ENCODE measurements around the gene RAB26.

RAB26 gene

GRCh38 chr16:2172688-2173335 lies 24.4 kb downstream of the RAB26 start:
- Histone ChIP-seq H3K36me3 (replicated peaks) (peaks cover 67% of the 10 kb centered on the region), H3K27me3 (replicated peaks) (no peaks in the 10 kb centered on the region), H3K4me3 (ENCODE audit: low read depth, low read length) (no peak overlapping the region), H3K27ac (no peak overlapping the region)
- in situ Hi-C loops (cut with HindIII; ENCODE audit: low pct_ligation_motif_present, low sequenced_read_pairs) = no loop called here
- DNase-seq = no peak
- no peak for TF ChIP-seq CTCF (IDR thresholded peaks at IDR 0.05; ENCODE audit: low read depth, low read length, missing control alignments)

- H3K36me3 ChIP-seq (replicated peaks) = peaks cover 66% of the 10 kb centered on the region
- DNase-seq = no peak
- H3K27ac ChIP-seq = no peak overlapping the region
- no peak overlapping the region for H3K4me3 ChIP-seq (ENCODE audit: low read depth, low read length)
- in situ Hi-C loops (cut with HindIII; ENCODE audit: low pct_ligation_motif_present, low sequenced_read_pairs) = no loop called here
- no peak for TF ChIP-seq CTCF (IDR thresholded peaks at IDR 0.05; ENCODE audit: low read depth, low read length, missing control alignments)
- H3K27me3 ChIP-seq (replicated peaks) = no peaks in the 10 kb centered on the region
Observed at GRCh38 chr16:2173366-2173765, 24.9 kb downstream of the RAB26 start.

GRCh38 chr16:2173916-2174315 lies 25.5 kb downstream of the RAB26 start:
- H3K4me3 ChIP-seq (ENCODE audit: low read depth, low read length) = no peak overlapping the region
- peaks cover 67% of the 10 kb centered on the region for H3K36me3 ChIP-seq (replicated peaks)
- H3K27ac ChIP-seq = no peak overlapping the region
- TF ChIP-seq CTCF (IDR thresholded peaks at IDR 0.05; ENCODE audit: low read depth, low read length, missing control alignments) = no peak
- no peaks in the 10 kb centered on the region for H3K27me3 ChIP-seq (replicated peaks)
- in situ Hi-C loops (cut with HindIII; ENCODE audit: low pct_ligation_motif_present, low sequenced_read_pairs) = no loop called here
- no peak for DNase-seq

- no peak for TF ChIP-seq CTCF (IDR thresholded peaks at IDR 0.05; ENCODE audit: low read depth, low read length, missing control alignments)
- Histone ChIP-seq H3K36me3 (replicated peaks) (peaks cover 64% of the 10 kb centered on the region), H3K27ac (no peak overlapping the region), H3K4me3 (ENCODE audit: low read depth, low read length) (no peak overlapping the region), H3K27me3 (replicated peaks) (no peaks in the 10 kb centered on the region)
- in situ Hi-C loops (cut with HindIII; ENCODE audit: low pct_ligation_motif_present, low sequenced_read_pairs) = no loop called here
- no peak for DNase-seq
Observed at GRCh38 chr16:2174396-2175131, 26.1 kb downstream of the RAB26 start.

- H3K36me3 ChIP-seq (replicated peaks) = peaks cover 64% of the 10 kb centered on the region
- no peak for DNase-seq
- no peak overlapping the region for H3K27ac ChIP-seq
- H3K4me3 ChIP-seq (ENCODE audit: low read depth, low read length) = no peak overlapping the region
- no peaks in the 10 kb centered on the region for H3K27me3 ChIP-seq (replicated peaks)
- TF ChIP-seq CTCF (IDR thresholded peaks at IDR 0.05; ENCODE audit: low read depth, low read length, missing control alignments) = no peak
- in situ Hi-C loops (cut with HindIII; ENCODE audit: low pct_ligation_motif_present, low sequenced_read_pairs) = no loop called here
Observed at GRCh38 chr16:2175454-2175853, 27.0 kb downstream of the RAB26 start.
